CD4-positive, alpha-beta T cell treated with Interleukin-4 for 4 hours (primary cell): Measurements from ENCODE around the gene C16orf90.
"Not testable (repeated sequence)": the region's sequence is repeated elsewhere in the genome, so short reads cannot be mapped to it uniquely, and the experiment has no call there.

ENCODE experiments used
- DNase-seq: peaks from one replicate; pipeline ENCODE4 v3.0.0-alpha.2; 2020

C16orf90 gene

GRCh38 chr16:3511286-3512180 is 16.2 kb upstream of the C16orf90 start:
- DNase-seq: no peak

- DNase-seq: no peak
Measured at GRCh38 chr16:3510416-3510815, 15.1 kb upstream of the C16orf90 start.

- DNase-seq: peak; percentile 87
Measured at GRCh38 chr16:3509470-3509928, 14.2 kb upstream of the C16orf90 start.

GRCh38 chr16:3508736-3509135 is 13.4 kb upstream of the C16orf90 start:
- DNase-seq: peak; percentile 30

- peak; percentile 89 for DNase-seq
Measured at GRCh38 chr16:3503523-3503922, 8.2 kb upstream of the C16orf90 start.

- DNase-seq: no peak
Measured at GRCh38 chr16:3501783-3502400, 6.6 kb upstream of the C16orf90 start.

GRCh38 chr16:3501412-3501761 is 6.1 kb upstream of the C16orf90 start:
- not testable (repeated sequence) for DNase-seq

- no peak for DNase-seq
Measured at GRCh38 chr16:3498988-3499387, 3.7 kb upstream of the C16orf90 start.

- DNase-seq: no peak
Measured at GRCh38 chr16:3497771-3498170, 2.5 kb upstream of the C16orf90 start.

GRCh38 chr16:3496386-3496785 is 1.1 kb upstream of the C16orf90 start:
- DNase-seq: no peak

- no peak for DNase-seq
Measured at GRCh38 chr16:3494386-3494973, 809 bp downstream of the C16orf90 start.

- no peak for DNase-seq
Measured at GRCh38 chr16:3492356-3492755, 2.9 kb downstream of the C16orf90 start.

GRCh38 chr16:3490911-3491629 is 4.2 kb downstream of the C16orf90 start:
- DNase-seq: no peak

- DNase-seq: no peak
Measured at GRCh38 chr16:3488801-3489200, 6.5 kb downstream of the C16orf90 start.

- no peak for DNase-seq
Measured at GRCh38 chr16:3487521-3488410, 7.5 kb downstream of the C16orf90 start.

GRCh38 chr16:3486506-3487215 is 8.6 kb downstream of the C16orf90 start:
- DNase-seq: no peak

GRCh38 chr16:3485821-3486505 is 9.3 kb downstream of the C16orf90 start:
- DNase-seq: no peak

GRCh38 chr16:3485097-3485745 is 10.1 kb downstream of the C16orf90 start:
- no peak for DNase-seq

- no peak for DNase-seq
Measured at GRCh38 chr16:3484318-3485096, 10.8 kb downstream of the C16orf90 start.
